ENCODE results near the gene XPO6.

The XPO6 gene

DNA sequence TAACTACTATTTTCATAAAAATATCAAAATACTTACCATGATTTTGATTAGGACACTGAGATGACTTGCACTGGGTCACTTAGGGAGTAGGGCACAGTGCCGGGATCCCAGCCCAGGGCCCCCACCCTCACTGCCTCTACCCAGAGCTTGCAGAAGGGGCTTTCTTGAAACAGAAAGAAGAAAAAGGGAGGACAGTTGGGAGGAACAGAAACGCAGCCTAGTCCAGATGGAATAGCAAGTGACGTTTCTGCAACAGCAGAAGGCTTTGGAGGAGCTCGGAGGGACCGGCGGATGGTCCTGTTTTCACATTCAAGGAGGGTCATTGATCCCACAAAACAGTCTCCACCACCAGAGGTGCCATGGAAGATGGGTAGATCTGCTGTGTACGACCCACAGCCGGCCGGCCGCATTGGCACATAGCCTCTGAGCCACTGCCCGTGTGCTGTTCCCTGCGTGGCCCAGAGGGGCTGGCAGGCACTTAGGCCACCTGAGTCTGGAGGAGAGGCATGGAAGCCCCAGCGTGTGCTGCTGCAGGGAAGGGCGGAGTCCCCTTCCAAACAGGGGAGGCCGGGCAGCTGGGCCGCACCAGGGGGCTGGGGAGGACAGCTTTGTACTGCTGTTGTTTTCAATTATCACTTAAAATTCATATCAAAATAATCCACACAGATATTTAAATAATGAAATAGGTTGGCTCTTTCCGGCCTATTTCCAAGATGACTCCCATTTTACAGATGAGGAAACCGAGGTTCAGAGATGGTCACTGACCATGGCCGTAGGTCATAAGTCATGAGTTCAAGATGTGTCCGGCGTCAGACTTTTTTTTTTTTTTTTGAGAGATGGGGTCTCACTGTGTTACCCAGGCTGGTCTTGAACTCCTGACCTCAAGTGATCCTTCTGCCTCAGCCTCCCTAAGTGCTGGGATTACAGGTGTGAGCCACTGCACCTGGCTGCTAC lies 125.3 kb downstream of the XPO6 start:
- DNase-seq, result no peak

DNA sequence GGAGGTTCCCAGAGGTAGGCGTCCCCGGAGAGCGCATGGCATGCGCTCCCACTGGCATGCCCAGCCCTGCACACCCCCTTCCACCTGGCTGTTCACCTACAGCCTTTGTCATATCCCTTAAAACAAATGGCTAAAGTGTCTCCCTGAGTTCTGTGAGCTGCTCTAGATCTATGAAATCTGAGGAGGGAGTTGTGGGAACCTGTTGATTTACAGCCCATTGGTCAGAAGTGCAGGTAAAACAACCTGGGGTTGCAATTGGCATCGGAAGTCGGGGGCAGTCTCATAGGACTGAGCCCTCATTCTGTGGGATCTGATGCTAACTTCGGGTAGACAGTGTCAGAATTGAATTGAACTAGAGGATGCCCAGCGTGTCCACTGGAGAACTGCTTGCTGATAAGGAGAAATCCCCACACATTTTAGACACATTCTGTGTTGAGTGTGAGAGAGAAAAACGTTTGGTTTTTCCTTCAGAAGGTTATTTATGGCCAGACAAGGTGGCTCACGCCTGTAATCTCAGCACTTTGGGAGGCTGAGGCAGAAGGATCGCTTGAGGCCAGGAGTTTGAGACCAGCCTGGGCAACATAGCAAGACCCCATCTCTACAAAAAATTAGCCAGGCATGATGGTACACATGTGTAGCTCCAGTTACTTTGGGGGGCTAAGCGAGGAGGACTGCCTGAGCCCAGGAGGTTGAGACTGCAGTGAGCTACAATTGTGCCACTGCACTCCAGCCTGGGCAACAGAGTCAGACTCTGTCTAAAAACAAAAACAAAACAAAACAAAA lies 126.2 kb downstream of the XPO6 start:
- DNase-seq, result no peak

DNA sequence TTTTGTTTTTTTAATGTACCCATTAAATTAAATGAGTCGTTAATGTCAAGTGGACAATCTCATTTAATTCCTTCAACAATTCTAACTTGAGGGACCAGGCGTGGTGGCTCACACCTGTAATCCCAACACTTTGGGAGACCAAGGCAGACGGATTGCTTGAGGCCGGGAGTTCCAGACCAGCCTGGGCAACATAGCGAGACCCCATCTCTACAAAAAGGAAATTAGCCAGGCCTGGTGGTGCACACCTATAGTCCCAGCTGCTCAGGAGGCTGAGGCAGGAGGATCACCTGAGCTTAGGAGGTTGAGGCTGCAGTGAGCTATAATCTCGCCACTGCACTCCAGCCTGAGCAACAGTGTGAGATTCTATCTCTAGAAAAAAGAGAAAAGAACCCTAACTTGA lies 127.6 kb downstream of the XPO6 start:
- DNase-seq, result no peak

DNA sequence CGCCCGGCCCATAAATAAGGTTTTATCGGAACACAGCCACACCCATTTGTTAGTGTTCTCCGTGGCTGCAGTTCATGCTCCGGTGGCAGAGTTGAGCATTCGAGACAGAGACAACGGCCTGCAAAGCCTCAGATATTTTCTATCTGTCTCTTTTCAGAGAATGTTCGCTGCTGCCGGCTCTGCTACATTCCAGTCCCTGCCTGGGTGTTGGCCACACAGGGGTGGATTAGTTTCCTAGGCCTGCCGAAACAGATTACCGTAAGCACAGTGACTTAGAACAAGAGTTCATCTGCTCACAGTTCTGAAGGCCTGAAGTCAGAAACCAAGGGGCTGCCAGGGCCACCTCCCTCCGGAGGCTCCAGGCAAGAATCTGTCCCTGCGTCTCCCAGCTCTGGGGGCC lies 129.1 kb downstream of the XPO6 start:
- DNase-seq, result no peak

DNA sequence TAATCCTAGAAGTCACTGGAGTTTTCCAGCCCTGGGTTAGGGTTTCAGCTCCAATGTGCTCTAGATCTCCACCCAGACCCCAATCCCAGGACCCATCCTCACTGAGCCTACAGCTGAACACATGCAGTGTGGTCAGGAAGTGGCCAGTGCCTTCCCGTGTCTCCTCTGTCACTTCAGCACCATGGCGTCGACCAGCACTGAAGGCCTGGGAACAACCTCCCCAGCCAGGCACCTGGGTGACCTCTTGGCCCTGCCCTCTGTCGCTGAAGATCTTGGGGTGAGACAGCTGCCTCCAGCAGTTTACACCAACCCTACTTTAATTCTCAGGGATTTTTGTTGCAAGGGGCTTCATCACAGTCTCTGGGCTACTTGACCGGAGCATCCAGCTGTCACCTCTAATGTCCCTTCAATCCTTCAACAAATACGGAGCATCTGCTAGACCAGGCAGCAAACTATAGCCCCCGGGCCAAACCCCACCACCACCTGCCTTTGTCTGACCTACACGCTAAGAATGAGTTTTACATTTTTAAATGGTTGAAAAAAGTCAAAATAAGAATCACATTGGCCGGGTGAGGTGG lies 130.3 kb downstream of the XPO6 start:
- DNase-seq, result no peak

DNA sequence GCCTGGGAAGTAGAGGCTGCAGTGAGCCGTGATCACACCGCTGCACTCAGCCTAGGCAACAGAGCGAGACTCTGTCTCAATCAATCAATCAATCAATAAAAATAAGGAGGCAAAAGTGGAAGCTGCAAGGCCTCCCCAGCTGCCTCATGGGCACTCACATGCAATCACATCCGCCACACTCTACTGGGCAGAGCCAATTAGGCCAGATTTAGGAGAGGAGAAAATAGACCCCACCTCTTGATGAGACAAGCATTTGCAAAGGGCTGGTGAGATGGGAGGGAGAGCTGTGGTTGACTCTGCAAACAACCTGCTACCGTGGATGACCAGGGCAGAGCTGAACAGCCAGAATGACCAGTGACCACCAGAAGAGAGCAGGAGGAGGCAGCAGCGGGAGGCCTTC lies 133.5 kb downstream of the XPO6 start:
- no peak for DNase-seq

DNA sequence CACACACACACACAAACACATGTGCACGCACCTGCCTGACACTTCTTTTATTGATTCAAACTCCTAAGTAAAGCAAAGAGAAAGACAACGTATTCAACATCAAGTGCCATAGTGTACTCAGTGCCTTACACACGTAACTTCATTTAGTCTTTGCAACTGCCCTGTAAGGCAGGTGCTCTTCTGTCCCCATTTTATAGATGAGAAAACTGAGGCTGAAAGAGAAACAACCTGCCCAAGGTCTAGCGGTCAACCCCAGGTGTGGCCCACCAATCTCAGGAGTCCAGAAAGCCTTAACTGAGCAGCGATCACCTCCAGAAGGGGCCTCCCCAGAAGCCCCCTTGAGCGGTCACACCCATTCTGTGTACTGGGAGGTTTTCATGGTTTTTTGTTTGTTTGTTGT lies 137.9 kb downstream of the XPO6 start:
- DNase-seq, result no peak

DNA sequence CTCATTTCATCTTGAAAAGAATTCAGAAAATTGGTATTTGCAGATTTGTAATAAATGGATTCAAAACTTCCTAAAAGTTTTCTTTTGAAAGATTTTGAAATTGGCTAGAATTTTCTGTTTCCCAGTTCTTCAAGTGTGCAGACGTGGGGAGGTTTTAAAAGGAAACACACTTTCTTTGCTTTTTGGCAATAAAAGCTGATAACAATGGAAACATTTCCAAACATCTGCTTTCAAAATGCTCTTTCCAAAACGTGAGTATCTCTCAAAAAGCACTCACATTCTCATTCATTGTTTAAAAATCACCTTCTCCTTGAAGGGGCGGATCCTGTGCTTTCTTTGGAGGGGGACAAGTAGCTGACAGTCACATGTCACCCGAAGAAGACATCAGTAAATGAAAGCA lies 139.7 kb downstream of the XPO6 start:
- DNase-seq, result no peak

DNA sequence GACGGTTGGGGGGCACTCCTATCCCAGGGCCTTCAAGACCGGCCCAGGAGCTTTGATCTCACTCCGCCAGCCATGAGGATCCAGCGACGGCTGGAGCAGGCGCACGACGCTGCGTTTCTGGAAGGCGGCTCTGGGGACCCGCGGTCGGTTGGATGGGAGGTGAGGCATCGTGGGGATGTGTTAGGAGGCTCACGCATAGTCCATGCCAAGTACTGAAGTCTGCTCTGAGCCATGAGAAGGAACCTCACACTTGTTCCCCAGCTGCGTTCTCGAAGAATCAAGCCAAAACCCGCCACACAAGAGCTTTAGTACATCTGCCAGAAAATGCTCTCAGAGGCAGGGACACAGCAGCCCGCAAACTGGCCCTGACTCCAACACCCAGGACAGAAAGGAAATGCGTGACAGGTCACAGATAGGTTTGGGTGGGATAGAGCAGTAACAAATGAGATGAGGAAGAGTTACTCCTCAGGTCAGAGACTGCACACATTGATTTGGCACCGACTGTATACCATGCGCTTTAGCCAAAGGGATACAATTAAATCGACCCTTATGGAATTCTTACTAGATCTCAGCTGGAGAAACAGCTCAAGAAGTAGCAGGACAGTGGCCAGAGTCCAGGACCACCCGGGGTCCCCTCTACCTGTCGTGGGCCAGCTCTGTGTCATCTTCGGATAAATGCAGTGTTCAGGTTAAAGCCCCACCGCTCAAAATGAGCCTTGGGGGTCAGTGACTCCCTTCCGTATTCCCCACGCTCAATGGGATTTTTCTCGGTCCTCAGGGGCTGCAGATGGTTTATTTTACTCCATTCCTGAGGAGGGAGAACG lies 141.6 kb downstream of the XPO6 start:
- no peak for DNase-seq

DNA sequence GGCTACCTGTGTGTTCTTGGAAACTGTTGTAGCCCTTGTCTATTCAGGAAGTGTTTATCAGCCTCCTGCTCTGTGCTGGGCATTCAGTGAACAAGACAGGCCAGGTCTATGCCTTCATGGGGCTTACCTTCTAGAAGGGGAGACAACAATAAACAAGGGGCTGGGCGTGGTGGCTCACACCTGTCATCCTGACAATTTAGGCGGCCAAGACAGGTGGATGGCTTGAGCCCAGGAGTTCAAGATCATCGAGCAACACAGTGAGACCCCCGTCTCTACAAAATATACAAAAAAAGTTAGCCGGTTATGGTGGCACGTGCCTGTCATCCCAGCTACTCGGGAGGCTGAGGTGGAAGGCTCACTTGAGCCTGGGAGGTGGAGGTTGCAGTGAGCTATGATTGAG lies 142.8 kb downstream of the XPO6 start:
- DNase-seq, result no peak

DNA sequence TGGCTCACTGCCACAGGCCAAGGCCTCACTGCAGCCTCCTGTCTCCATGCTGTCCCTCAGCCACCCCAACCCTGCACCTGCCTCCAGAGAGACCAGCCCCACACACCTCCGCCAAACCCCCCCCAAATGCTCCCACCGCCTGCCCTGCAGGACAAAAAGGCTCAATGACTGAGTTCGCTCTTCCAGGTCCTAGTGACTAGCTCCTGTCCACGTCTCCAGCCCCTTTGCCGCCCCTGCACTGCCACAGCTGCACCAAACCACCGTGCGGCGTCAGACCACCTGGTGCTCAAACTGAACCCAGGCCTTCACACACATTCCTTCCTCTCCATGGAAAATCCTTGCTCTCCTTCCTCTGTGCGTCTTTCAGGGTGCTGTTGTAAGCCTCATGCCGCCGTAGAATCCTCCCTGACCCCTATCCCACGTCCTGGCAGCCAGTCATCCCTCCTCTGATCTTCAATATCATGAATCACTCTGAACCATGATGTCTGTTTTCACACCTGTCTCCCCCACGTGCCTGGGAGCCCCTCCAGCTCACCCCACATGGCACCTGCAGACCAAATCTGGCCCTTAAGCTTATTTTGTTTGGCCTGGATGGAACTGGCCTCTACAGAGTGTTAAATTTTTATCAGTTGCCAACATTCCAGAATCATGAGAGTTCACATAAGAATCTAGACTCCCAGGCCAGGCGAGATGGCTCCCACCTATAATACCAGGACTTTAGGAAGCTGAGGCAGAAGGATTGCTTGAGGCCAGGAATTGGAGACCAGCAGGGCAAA lies 144.0 kb downstream of the XPO6 start:
- no peak for DNase-seq

DNA sequence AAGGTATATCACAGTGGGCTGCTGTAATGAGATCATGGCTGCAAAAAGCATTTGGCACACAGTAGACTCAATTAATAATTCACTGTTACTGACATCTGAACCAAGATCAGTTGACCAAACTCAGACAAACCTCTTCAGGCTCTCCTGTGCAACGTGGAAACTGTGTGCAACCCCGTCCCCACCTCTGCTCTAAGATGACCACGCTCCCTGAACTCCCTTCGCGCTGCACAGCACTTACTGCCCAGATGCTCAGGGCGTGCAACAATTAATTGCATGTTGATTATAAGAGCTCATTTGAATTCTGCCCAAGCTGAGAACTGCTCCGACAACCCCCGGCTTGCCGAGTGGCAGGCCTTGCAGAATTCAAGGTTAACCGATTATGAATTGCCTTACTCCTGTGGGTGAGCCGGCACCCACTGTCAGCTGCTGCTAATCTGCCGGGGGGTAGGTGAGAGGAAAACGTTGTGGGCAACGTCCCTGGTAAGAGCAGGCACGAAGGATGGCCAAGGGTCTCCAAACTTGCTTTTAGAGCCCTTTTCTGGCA lies 147.0 kb downstream of the XPO6 start:
- no peak for DNase-seq

DNA sequence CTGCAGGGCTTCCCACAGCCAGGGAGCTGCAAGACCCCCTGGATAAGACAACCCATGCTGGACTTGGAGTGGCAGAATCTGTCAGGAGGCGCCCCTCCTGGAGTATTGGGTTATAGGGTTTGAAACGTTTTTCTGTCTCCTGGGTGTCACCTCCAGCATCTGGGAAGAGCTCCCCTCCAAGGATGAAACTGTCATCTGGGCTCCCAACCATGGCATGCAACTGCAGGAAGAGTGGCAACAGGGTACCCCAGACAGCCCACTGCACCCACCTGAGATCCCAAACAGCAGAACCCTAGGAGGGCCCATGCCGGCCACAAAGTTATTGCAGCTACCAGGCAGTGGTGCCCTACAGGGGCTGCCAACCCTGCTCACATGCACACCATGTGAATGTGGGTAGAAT lies 147.6 kb downstream of the XPO6 start:
- peak; percentile 9 for DNase-seq

DNA sequence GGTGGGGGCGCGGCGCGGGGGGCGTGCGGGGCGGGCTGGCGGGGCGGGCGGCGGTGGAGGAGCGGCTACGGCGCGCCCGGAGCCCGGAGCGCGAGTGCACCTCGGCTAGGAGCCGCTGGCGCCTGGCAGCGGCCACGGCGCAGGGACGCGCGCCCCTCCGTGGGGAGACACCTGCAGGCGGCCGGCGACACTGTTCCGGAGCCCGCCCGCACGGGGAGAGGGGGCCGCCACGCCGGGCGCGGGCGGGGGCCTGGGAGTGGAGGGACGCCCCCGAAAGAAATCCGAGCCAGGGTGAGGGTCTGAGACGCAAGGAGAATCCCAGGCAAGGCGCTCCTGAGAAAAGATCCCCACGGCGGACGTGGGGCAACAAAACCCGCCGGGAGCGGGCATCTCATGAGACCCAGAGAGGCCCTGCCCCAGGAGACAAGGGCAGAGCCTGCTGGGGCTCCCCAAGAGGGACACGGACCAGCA lies 148.1 kb downstream of the XPO6 start, which contains the start of gene GSG1L:
TSS of gene GSG1L (minus strand) at position 124 of the 471 bp plus-strand sequence. CDS start 290 bp downstream, outside the sequence.
- DNase-seq, result no peak

DNA sequence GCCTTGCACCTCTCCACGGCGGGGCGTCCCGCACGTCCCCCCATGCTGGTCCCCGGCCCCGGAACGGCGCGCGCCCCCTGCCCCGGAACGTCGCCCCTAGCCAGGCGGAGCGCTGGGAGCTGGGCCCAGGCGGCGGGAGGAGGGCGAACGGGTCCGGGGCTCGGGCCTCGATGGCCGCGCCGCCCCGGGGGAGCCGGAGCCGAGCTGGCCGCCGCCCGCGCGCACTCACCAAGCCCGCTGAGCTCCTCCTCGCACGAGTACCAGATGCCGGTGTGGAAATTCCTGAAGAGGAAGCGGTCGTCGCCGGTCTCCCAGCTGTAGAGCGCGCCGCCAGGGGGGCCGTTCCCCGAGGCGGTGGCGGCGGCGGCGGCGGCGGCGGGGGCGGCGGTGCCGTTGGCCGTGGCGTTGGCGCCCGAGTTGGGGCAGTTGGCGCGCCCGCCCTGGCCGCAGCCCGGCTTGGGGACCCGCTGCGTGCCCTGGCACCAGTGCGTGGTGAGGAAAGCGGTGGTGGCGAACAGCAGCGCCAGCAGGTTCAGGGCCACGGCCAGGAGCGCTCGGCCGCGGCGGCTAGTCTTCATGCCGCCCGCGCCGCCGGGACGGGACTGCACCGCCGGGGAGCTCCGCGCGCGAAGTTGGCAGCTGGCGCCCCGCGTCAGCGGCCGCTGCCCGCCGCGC lies 148.8 kb downstream of the XPO6 start:
- DNase-seq, result no peak

DNA sequence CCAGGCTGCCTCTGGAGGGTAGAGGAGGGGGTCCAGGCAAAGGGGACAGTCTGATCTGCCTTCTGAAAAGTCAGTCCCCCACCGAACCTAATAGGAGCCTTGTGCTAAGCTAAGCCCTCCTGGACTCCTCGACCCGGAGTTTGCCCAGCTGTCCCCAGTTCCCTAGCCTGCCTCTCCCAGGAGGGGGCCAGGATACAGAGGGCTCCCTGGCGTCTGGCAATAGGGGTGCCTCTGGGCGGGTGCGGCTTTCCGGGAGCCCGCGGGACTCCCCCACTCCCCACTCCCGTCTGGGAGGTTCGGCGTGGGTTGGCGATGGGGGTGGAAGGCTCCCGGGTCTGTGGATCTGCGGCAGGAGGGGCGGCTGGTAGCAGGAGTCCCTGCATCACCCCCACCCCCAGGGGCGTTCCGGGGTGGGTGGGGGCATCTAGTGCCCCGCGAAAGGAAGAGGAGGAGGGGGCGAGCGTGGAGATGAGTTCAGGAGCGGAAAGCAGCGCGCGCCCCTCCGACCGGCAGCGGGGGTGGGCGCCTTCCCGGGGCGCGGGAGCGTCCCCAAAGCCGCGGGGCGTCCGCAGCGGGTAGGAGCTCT lies 149.4 kb downstream of the XPO6 start:
- DNase-seq, result no peak

DNA sequence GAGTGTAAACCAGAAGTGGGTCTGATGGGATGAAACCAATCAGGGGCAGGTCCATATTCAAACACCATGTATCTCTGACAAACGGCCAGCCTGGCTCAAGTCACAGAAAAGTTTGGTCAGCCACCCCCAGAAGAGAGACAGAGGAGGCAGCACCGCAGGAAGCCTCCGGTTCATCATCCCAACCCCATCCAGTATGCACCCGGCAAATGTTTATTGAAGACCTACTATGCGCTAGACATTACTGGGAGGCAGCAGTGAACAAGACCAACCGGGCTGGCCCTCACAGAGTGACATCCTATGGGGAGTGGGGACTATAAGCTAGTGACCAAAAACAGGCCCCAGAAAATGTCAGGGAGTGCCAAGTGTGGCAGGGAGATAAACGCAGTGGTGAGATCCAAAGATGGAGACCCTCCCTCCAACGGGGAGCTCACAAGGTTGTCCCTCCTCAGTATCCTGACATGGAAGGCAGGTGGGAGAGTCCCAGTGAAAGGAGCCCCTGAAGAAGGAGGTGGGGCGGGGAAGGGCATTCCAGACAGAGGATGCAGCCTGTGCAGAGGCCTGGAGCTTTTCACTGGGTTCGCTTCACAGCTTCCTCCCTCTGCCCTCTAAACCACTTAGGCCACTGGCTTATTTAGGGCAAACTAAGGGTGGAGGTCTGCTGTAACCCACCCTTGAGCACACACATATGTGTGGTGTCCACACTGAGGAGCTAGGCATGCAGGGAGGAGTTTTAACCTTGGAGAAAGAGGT lies 150.2 kb downstream of the XPO6 start:
- DNase-seq, result no peak

DNA sequence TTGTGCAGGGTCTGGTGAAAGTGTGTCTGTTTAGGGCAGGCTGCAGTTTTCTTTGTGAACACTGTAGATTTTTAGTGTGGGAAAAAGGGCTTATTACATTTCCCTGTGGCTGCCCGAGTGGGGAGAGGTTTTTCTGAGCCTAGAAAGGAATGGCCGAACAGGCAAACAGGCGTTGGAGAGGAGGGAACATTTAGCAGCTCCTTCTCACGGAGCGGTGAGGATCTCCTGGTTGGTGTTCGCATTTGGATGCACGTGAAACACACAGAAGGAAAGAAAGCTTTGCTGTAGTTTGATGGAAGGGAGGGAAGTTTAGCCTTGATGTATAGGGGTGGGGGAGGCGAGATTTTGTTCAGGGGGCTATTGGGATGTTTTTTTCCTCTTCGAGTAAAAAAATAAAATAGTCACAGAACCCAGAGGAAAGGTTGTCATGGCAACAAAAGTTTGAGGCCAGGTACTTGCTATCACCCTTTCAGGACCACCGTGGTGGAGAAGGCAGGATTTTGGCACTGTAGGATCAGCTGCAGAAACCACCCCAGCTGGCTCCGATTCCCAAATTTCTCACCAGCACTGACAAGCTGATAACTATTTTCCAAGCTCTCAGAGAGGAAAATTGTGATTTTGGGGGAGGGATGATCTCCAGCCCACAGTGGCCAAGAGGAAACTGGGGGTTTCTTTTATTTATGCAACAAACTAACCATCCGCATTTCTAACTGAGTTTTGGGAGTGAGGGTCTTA lies 151.8 kb downstream of the XPO6 start:
- DNase-seq, result no peak

Data from NCI-H1694 treated with DMSO at 0.1 percent for 48 hours (cell line).